Measurements from ENCODE around the gene AP5S1. TPM values are rescaled to one million over a fixed set of nuclear protein-coding genes. Genes with fewer than 3 reads are reported as not detected.

AP5S1 gene
- total and polyA plus RNA-seq, 2 of the 13 experiments (the other 11 are each of a cell fraction or from before 2014, with no cell fraction given): 7.9 to 23.2 TPM

DNA sequence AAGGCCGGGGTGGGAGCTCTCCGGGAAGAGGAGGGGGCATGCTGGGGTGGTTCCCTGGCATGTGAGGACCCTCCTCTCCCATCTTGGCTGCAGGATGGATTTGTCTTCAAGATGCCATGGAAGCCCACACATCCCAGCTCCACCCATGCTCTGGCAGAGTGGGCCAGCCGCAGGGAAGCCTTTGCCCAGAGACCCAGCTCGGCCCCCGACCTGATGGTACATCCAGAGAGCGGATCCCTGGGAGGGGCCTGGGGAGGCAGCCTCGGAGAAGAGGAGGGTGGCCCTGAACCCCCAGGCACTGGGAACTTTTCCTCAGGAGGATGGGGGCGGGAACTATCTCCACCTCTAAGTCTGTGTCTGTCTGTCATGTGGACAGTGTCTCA is 19.5 kb upstream of the AP5S1 start:
- Histone ChIP-seq H3K4me1 (ENCODE audit: insufficient read depth, low read length) (peaks cover 33% of the 10 kb centered on the region), H3K79me2 (ENCODE audit: insufficient read depth, low read length) (peaks cover 20% of the 10 kb centered on the region), H4K20me1 (ENCODE audit: insufficient read depth, low read length) (no peaks in the 10 kb centered on the region), H3K27me3 (ENCODE audit: control insufficient read depth in 1 of 2, insufficient read depth in 2 of 2, low read length in 2 of 2) (no peaks in the 10 kb centered on the region; a peak in 1 of 5 replicates), H3K4me3 (replicated peaks in 1 of 3; ENCODE audit: insufficient read depth in 1 of 3, low read depth in 2 of 3, low read length in 3 of 3) (no peak overlapping the region), H3K4me2 (ENCODE audit: low read depth, low read length) (no peak overlapping the region), H3K36me3 (replicated peaks in 1 of 2; ENCODE audit: control insufficient read depth in 1 of 2, insufficient read depth in 2 of 2, low read length in 2 of 2) (peaks cover 27 to 48% of the 10 kb centered on the region in 2 experiments), H3K9me3 (ENCODE audit: low read length) (no peaks in the 10 kb centered on the region), H3K9ac (ENCODE audit: insufficient read depth, low read depth, low read length) (no peak overlapping the region), H3K27ac (ENCODE audit: extremely low read length, insufficient read depth, low read length) (no peak overlapping the region), H2AFZ (ENCODE audit: low read length) (no peak overlapping the region)
- no peak for FAIRE-seq
- intact Hi-C loops (cut with micrococcal nuclease; ENCODE audit: unreplicated experiment) (no loop called here), in situ Hi-C loops (cut with HindIII; ENCODE audit: extremely low pct_ligation_motif_present, low pct_unique_long_range_greater_than_20kb) (no loop called here)
- no peak for DNase-seq (ENCODE audit: low spot score)
- POLR2A ChIA-PET: interaction anchor here (1.7 to 2.4 kb wide), 2 partner anchors 18 to 20 kb away, joined by 8 to 12 read pairs; partner anchors contain the start of gene AP5S1
- CTCF ChIA-PET (ENCODE audit: low intra/inter-chr PET ratio, low total read pairs): no interaction called here
- no peak for ATAC-seq
- 91% methylated on average over 8 of the region's 8 CpGs for WGBS (ENCODE audit: low lambda C conversion rate)
- TF ChIP-seq TCF7L2 (IDR thresholded peaks at IDR 0.05; ENCODE audit: low read depth, low read length): no peak
- no peak for TF ChIP-seq MED8 (CRISPR knock-in tag; IDR thresholded peaks at IDR 0.05; ENCODE audit: insufficient replicate concordance)
- TF ChIP-seq, protein P1, sequence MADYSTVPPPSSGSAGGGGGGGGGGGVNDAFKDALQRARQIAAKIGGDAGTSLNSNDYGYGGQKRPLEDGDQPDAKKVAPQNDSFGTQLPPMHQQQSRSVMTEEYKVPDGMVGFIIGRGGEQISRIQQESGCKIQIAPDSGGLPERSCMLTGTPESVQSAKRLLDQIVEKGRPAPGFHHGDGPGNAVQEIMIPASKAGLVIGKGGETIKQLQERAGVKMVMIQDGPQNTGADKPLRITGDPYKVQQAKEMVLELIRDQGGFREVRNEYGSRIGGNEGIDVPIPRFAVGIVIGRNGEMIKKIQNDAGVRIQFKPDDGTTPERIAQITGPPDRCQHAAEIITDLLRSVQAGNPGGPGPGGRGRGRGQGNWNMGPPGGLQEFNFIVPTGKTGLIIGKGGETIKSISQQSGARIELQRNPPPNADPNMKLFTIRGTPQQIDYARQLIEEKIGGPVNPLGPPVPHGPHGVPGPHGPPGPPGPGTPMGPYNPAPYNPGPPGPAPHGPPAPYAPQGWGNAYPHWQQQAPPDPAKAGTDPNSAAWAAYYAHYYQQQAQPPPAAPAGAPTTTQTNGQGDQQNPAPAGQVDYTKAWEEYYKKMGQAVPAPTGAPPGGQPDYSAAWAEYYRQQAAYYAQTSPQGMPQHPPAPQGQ (CRISPR knock-in tag; IDR thresholded peaks at IDR 0.05; ENCODE audit: borderline replicate concordance): no peak
- TF ChIP-seq GABPA (IDR thresholded peaks at IDR 0.05; ENCODE audit: low read depth, low read length): no peak
- no peak for TF ChIP-seq GABPA (CRISPR knock-in tag; IDR thresholded peaks at IDR 0.05; ENCODE audit: low read depth)
- no peak for TF ChIP-seq LRRFIP1 (CRISPR knock-in tag; conservative IDR thresholded peaks at IDR 0.05)
- TF ChIP-seq SOX13 (IDR thresholded peaks at IDR 0.05): no peak
- no peak for TF ChIP-seq SOX13 (CRISPR knock-in tag; conservative IDR thresholded peaks at IDR 0.05 in 1 of 2, IDR thresholded peaks at IDR 0.05 in 1 of 2)
- TF ChIP-seq SALL1 (CRISPR knock-in tag; IDR thresholded peaks at IDR 0.05): no peak
- no peak for TF ChIP-seq SP4 (CRISPR knock-in tag; IDR thresholded peaks at IDR 0.05)
- no peak for TF ChIP-seq ZBTB38 (CRISPR knock-in tag; IDR thresholded peaks at IDR 0.05)
- no TSS peak for BruUV-seq (replicated peaks)

Measured in HepG2 (cell line).